ENCODE measurements around the gene POP4.

POP4 gene

GRCh38 chr19:29566496-29567054 lies 39.5 kb upstream of the POP4 start:
- TF ChIP-seq, protein P1, sequence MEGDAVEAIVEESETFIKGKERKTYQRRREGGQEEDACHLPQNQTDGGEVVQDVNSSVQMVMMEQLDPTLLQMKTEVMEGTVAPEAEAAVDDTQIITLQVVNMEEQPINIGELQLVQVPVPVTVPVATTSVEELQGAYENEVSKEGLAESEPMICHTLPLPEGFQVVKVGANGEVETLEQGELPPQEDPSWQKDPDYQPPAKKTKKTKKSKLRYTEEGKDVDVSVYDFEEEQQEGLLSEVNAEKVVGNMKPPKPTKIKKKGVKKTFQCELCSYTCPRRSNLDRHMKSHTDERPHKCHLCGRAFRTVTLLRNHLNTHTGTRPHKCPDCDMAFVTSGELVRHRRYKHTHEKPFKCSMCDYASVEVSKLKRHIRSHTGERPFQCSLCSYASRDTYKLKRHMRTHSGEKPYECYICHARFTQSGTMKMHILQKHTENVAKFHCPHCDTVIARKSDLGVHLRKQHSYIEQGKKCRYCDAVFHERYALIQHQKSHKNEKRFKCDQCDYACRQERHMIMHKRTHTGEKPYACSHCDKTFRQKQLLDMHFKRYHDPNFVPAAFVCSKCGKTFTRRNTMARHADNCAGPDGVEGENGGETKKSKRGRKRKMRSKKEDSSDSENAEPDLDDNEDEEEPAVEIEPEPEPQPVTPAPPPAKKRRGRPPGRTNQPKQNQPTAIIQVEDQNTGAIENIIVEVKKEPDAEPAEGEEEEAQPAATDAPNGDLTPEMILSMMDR (IDR thresholded peaks at IDR 0.05; ENCODE audit: poor library complexity, severe bottlenecking) = no peak
- ATAC-seq (ENCODE audit: low read depth) = no peak

GRCh38 chr19:29567366-29567915 lies 38.6 kb upstream of the POP4 start:
- peaks cover 8% of the 10 kb centered on the region for H3K27me3 ChIP-seq (ENCODE audit: insufficient read depth, poor library complexity, severe bottlenecking)
- no peak overlapping the region for H3K27ac ChIP-seq (ENCODE audit: poor library complexity, severe bottlenecking)
- no peak overlapping the region for H3K4me3 ChIP-seq (ENCODE audit: severe bottlenecking)
- DNase-seq (ENCODE audit: low spot score) = no peak
- no peak for ATAC-seq (ENCODE audit: low read depth)
- H3K9me3 ChIP-seq (ENCODE audit: severe bottlenecking) = no peaks in the 10 kb centered on the region
- H3K36me3 ChIP-seq (ENCODE audit: low read depth) = no peaks in the 10 kb centered on the region
- TF ChIP-seq, protein P1 (IDR thresholded peaks at IDR 0.05; ENCODE audit: poor library complexity, severe bottlenecking) = no peak
- H3K4me1 ChIP-seq (ENCODE audit: insufficient read depth, poor library complexity, severe bottlenecking) = no peaks in the 10 kb centered on the region

More at GRCh38 chr19:29566496-29567054, 39.5 kb upstream of the POP4 start:
- Histone ChIP-seq H3K27me3 (ENCODE audit: insufficient read depth, poor library complexity, severe bottlenecking) (peaks cover 8% of the 10 kb centered on the region), H3K27ac (ENCODE audit: poor library complexity, severe bottlenecking) (no peak overlapping the region), H3K9me3 (ENCODE audit: severe bottlenecking) (no peaks in the 10 kb centered on the region), H3K36me3 (ENCODE audit: low read depth) (no peaks in the 10 kb centered on the region), H3K4me3 (ENCODE audit: severe bottlenecking) (no peak overlapping the region), H3K4me1 (ENCODE audit: insufficient read depth, poor library complexity, severe bottlenecking) (no peaks in the 10 kb centered on the region)
- DNase-seq (ENCODE audit: low spot score) = no peak

GRCh38 chr19:29568036-29569025 lies 37.8 kb upstream of the POP4 start:
- Histone ChIP-seq H3K4me1 (ENCODE audit: insufficient read depth, poor library complexity, severe bottlenecking) (no peaks in the 10 kb centered on the region), H3K4me3 (ENCODE audit: severe bottlenecking) (no peak overlapping the region), H3K27me3 (ENCODE audit: insufficient read depth, poor library complexity, severe bottlenecking) (peaks cover 8% of the 10 kb centered on the region), H3K36me3 (ENCODE audit: low read depth) (no peaks in the 10 kb centered on the region), H3K9me3 (ENCODE audit: severe bottlenecking) (no peaks in the 10 kb centered on the region), H3K27ac (ENCODE audit: poor library complexity, severe bottlenecking) (no peak overlapping the region)
- TF ChIP-seq, protein P1 (IDR thresholded peaks at IDR 0.05; ENCODE audit: poor library complexity, severe bottlenecking) = no peak
- DNase-seq (ENCODE audit: low spot score) = no peak
- ATAC-seq (ENCODE audit: low read depth) = no peak

DNA sequence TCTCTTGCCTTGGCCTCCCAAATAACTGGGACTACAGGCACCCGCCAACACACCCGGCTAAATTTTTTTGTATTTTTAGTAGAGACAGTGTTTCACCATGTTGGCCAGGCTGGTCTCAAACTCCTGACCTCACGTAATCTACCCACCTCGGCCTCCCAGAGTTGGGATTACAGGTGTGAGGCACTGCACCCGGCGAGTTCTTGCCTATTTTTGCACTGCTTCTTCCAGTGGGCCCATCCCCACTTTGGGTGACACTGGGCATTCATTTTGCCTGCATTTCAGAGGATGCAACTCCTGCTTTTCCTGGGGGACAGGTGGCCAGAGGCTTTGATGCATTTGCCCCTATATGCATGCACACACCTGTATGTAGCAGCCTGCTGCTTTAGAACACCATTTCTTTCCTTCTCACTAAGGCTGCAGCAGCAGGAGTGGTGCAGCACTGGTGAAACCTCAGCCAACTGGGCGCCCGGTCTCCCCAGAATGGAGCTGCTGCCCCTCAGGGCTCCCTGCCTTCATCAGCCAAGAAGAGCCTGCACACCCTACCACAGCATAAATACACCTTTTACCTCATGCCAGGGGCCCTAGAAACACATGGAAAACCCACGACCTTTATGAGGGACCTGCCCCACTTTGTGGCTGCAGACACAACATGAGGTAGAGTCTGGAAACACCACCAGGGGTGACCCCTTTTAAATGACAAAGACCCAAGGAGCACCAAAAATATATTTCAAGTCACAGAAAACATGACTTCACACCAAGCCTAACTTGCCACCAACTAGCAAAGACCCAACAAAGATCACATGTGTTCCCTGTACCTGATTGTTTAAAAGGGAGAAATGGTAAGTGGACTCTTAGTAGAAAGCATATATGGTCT lies 36.8 kb upstream of the POP4 start:
- no peak overlapping the region for H3K27ac ChIP-seq (ENCODE audit: poor library complexity, severe bottlenecking)
- no peak overlapping the region for H3K4me3 ChIP-seq (ENCODE audit: severe bottlenecking)
- no peaks in the 10 kb centered on the region for H3K36me3 ChIP-seq (ENCODE audit: low read depth)
- DNase-seq (ENCODE audit: low spot score) (no peak), ATAC-seq (ENCODE audit: low read depth) (no peak)
- no peaks in the 10 kb centered on the region for H3K4me1 ChIP-seq (ENCODE audit: insufficient read depth, poor library complexity, severe bottlenecking)
- peaks cover 15% of the 10 kb centered on the region for H3K27me3 ChIP-seq (ENCODE audit: insufficient read depth, poor library complexity, severe bottlenecking)
- TF ChIP-seq, protein P1 (IDR thresholded peaks at IDR 0.05; ENCODE audit: poor library complexity, severe bottlenecking) = no peak
- H3K9me3 ChIP-seq (ENCODE audit: severe bottlenecking) = no peaks in the 10 kb centered on the region
